ENCODE measurements around the gene USP35.

DNA sequence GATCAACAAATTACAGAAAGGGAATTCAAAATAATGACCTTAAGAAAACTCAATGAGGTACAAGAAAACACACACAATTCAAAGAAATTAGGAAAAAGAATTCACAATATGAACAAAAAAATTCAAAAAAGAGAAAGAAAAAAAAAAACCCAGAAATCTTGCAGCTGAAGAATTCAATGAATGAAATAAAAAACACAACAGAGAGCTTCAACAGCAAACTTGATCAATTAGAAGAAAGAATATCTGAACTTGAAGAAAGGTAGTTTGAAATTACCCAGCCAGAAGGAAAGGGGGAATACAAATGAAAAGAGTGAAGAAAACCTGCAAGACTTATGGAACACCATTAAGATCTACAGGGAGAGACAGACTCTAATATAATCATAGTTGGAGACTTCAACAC lies 52.8 kb downstream of the USP35 start:
- TF ChIP-seq, protein P1, sequence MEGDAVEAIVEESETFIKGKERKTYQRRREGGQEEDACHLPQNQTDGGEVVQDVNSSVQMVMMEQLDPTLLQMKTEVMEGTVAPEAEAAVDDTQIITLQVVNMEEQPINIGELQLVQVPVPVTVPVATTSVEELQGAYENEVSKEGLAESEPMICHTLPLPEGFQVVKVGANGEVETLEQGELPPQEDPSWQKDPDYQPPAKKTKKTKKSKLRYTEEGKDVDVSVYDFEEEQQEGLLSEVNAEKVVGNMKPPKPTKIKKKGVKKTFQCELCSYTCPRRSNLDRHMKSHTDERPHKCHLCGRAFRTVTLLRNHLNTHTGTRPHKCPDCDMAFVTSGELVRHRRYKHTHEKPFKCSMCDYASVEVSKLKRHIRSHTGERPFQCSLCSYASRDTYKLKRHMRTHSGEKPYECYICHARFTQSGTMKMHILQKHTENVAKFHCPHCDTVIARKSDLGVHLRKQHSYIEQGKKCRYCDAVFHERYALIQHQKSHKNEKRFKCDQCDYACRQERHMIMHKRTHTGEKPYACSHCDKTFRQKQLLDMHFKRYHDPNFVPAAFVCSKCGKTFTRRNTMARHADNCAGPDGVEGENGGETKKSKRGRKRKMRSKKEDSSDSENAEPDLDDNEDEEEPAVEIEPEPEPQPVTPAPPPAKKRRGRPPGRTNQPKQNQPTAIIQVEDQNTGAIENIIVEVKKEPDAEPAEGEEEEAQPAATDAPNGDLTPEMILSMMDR (IDR thresholded peaks at IDR 0.05 in 4 of 5, conservative IDR thresholded peaks at IDR 0.05 in 1 of 5) = no peak
- no peak for TF ChIP-seq POLR2A (IDR thresholded peaks at IDR 0.05)
